ENCODE data around the gene APBB3.
A peak's percentile ranks its signal among the peaks of the same experiment; 100 is the strongest.

The APBB3 gene

GRCh38 chr5:140574165-140574564, 9.8 kb upstream of the APBB3 start:
- no peak for DNase-seq

GRCh38 chr5:140573683-140574082, 9.3 kb upstream of the APBB3 start:
- no peak for DNase-seq

- DNase-seq, result no peak
Measured at GRCh38 chr5:140571105-140571504, 6.7 kb upstream of the APBB3 start.

- DNase-seq, result no peak
Measured at GRCh38 chr5:140570488-140570887, 6.1 kb upstream of the APBB3 start.

GRCh38 chr5:140570058-140570457, 5.7 kb upstream of the APBB3 start:
- DNase-seq, result no peak

- DNase-seq, result no peak
Measured at GRCh38 chr5:140569197-140569596, 4.8 kb upstream of the APBB3 start.

GRCh38 chr5:140568443-140569063, 4.2 kb upstream of the APBB3 start:
- no peak for DNase-seq

- DNase-seq, result no peak
Measured at GRCh38 chr5:140567871-140568270, 3.5 kb upstream of the APBB3 start.

- no peak for DNase-seq
Measured at GRCh38 chr5:140567136-140567818, 2.9 kb upstream of the APBB3 start.

- DNase-seq, result no peak
Measured at GRCh38 chr5:140566665-140567064, 2.3 kb upstream of the APBB3 start.

- no peak for DNase-seq
Measured at GRCh38 chr5:140565780-140566095, 1.3 kb upstream of the APBB3 start.

GRCh38 chr5:140565024-140565779, 804 bp upstream of the APBB3 start:
- no peak for DNase-seq

GRCh38 chr5:140563596-140563995, 802 bp downstream of the APBB3 start:
- no peak for DNase-seq

GRCh38 chr5:140561753-140562523, 2.5 kb downstream of the APBB3 start:
- DNase-seq, result no peak

GRCh38 chr5:140560227-140560626, 4.2 kb downstream of the APBB3 start:
- no peak for DNase-seq

- no peak for DNase-seq
Measured at GRCh38 chr5:140558542-140558941, 5.9 kb downstream of the APBB3 start.

- no peak for DNase-seq
Measured at GRCh38 chr5:140557965-140558364, 6.4 kb downstream of the APBB3 start.

GRCh38 chr5:140557136-140557805, 7.1 kb downstream of the APBB3 start, which contains the start of gene SRA1:
SRA1 (minus strand) TSS chr5:140557473; CDS start chr5:140557452, 21 bp downstream.
- DNase-seq, result peak; percentile 83

- no peak for DNase-seq
Measured at GRCh38 chr5:140556438-140556837, 8.0 kb downstream of the APBB3 start.

- DNase-seq, result no peak
Measured at GRCh38 chr5:140555747-140556312, 8.6 kb downstream of the APBB3 start.

GRCh38 chr5:140554454-140554853, 9.9 kb downstream of the APBB3 start:
- no peak for DNase-seq

- DNase-seq, result no peak
Measured at GRCh38 chr5:140553657-140554056, 10.7 kb downstream of the APBB3 start.

All from amniotic stem cell (primary cell).